NCI-H187 treated with DMSO at 0.1 percent for 48 hours (cell line): Measurements from ENCODE around the gene ANK2.

Source experiments
- DNase-seq: peaks from one replicate; lab custom pipeline; 2025; lab: John Stamatoyannopoulos, UW

The ANK2 gene

GRCh38 chr4:113290666-113291065, 241.2 kb downstream of the ANK2 start:
- DNase-seq = no peak

- peak; percentile 60 for DNase-seq
These were observed 243.1 kb downstream of the ANK2 start for GRCh38 chr4:113292371-113293042.

- no peak for DNase-seq
These were observed 243.6 kb downstream of the ANK2 start for GRCh38 chr4:113293043-113293560.

GRCh38 chr4:113293674-113294073, 244.2 kb downstream of the ANK2 start:
- no peak for DNase-seq

GRCh38 chr4:113294908-113295307, 245.5 kb downstream of the ANK2 start:
- DNase-seq = no peak

- DNase-seq = no peak
These were observed 251.0 kb downstream of the ANK2 start for GRCh38 chr4:113300471-113300928.

- no peak for DNase-seq
These were observed 252.6 kb downstream of the ANK2 start for GRCh38 chr4:113302051-113302450.

- DNase-seq = no peak
These were observed 253.9 kb downstream of the ANK2 start for GRCh38 chr4:113303315-113303714.

- no peak for DNase-seq
These were observed 261.6 kb downstream of the ANK2 start for GRCh38 chr4:113311047-113311446.

- DNase-seq = no peak
These were observed 263.1 kb downstream of the ANK2 start for GRCh38 chr4:113312529-113312928.

- DNase-seq = no peak
These were observed 265.0 kb downstream of the ANK2 start for GRCh38 chr4:113314426-113314825.

GRCh38 chr4:113316879-113317278, 267.4 kb downstream of the ANK2 start:
- DNase-seq = no peak

GRCh38 chr4:113317523-113317922, 268.1 kb downstream of the ANK2 start:
- DNase-seq = no peak

- DNase-seq = no peak
These were observed 273.3 kb downstream of the ANK2 start for GRCh38 chr4:113322736-113323135.

- no peak for DNase-seq
These were observed 276.6 kb downstream of the ANK2 start for GRCh38 chr4:113325876-113326615.

- no peak for DNase-seq
These were observed 278.0 kb downstream of the ANK2 start for GRCh38 chr4:113327494-113327893.

GRCh38 chr4:113328514-113328913, 279.1 kb downstream of the ANK2 start:
- no peak for DNase-seq

- DNase-seq = no peak
These were observed 280.7 kb downstream of the ANK2 start for GRCh38 chr4:113330200-113330599.

- no peak for DNase-seq
These were observed 282.4 kb downstream of the ANK2 start for GRCh38 chr4:113331811-113332210.

GRCh38 chr4:113332701-113333100, 283.2 kb downstream of the ANK2 start:
- no peak for DNase-seq

- no peak for DNase-seq
These were observed 286.3 kb downstream of the ANK2 start for GRCh38 chr4:113335746-113336145.

- no peak for DNase-seq
These were observed 287.1 kb downstream of the ANK2 start for GRCh38 chr4:113336556-113336955.

GRCh38 chr4:113339430-113339813, 290.0 kb downstream of the ANK2 start:
- no peak for DNase-seq
